HEK293 (cell line): ENCODE data around the gene GNG7.

Experiments used
- CTCF ChIA-PET: fragments of 350-600 bp; formaldehyde crosslinking; extraction: SDS; loops from one replicate; lab custom pipeline; 2021; ENCODE audit warnings: antibody characterized with exemption; lab: Yijun Ruan, JAX
- POLR2A ChIA-PET: fragments of 300-600 bp; formaldehyde crosslinking; extraction: SDS; loops from one replicate; lab custom pipeline; 2020; ENCODE audit warnings: antibody characterized with exemption, inconsistent platforms; lab: Yijun Ruan, JAX
- H3K27ac ChIP-seq: fragments of 200-500 bp; sonication (Bioruptor generic); 2 replicates; pipeline ENCODE4 v1.5.1; 2014; ENCODE audit warnings: low read depth, low read length, control low read depth, inconsistent platforms; ENCODE audit errors: extremely low read depth
- H3K36me3 ChIP-seq, 2 experiments: fragments of 200-500 bp in 1 of 2; sonication (Bioruptor generic) in 1 of 2; 1 replicate in 1 of 2; 2 replicates in 1 of 2; pipeline ENCODE4 v1.5.1; 2014 to 2017; ENCODE audit warnings: inconsistent platforms in 2 of 2, low read length in 2 of 2; ENCODE audit not compliant: control insufficient read depth in 2 of 2, insufficient read depth in 1 of 2
- H3K4me1 ChIP-seq: fragments of 200-500 bp; sonication (Bioruptor generic); 2 replicates; pipeline ENCODE4 v1.5.1; 2014; ENCODE audit warnings: mild to moderate bottlenecking, low read length, inconsistent platforms; ENCODE audit not compliant: control insufficient read depth, insufficient read depth
- H3K4me3 ChIP-seq: 2 replicates; pipeline ENCODE4 v1.5.1; 2011; ENCODE audit warnings: low read depth, mild to moderate bottlenecking, control low read depth, low read length, moderate library complexity
- H3K9me3 ChIP-seq: fragments of 200-500 bp; sonication (Bioruptor generic); 2 replicates; pipeline ENCODE4 v1.5.1; 2014; ENCODE audit warnings: low read depth, low read length, inconsistent platforms; ENCODE audit not compliant: control insufficient read depth, insufficient read depth
- EGR2 ChIP-seq: fragments of 450-650 bp; formaldehyde crosslinking; IDR thresholded peaks from 2 replicates; pipeline ENCODE4 v1.5.1; 2016; ENCODE audit warnings: low read depth, missing biosample characterization, missing genetic modification characterization
- KLF1 ChIP-seq: fragments of 450-650 bp; formaldehyde crosslinking; IDR thresholded peaks from 2 replicates; pipeline ENCODE4 v1.5.1; 2016; ENCODE audit warnings: missing biosample characterization, missing genetic modification characterization
- KLF7 ChIP-seq: fragments of 450-650 bp; formaldehyde crosslinking; IDR thresholded peaks from 2 replicates; pipeline ENCODE4 v1.5.1; 2016; ENCODE audit warnings: missing biosample characterization, missing genetic modification characterization, borderline replicate concordance
- SCRT2 ChIP-seq: fragments of 450-650 bp; formaldehyde crosslinking; IDR thresholded peaks from 2 replicates; pipeline ENCODE4 v1.5.1; 2016; ENCODE audit warnings: missing biosample characterization, missing genetic modification characterization
- SETDB1 ChIP-seq: IDR thresholded peaks from one replicate; pipeline ENCODE4 v1.6.1; 2017; ENCODE audit warnings: mild to moderate bottlenecking, low read length, moderate library complexity, mixed read lengths; ENCODE audit not compliant: insufficient read length
- SP7 ChIP-seq: fragments of 450-650 bp; formaldehyde crosslinking; IDR thresholded peaks from 2 replicates; pipeline ENCODE4 v1.5.1; 2016; ENCODE audit warnings: missing biosample characterization, missing genetic modification characterization
- ZBTB49 ChIP-seq: fragments of 450-650 bp; formaldehyde crosslinking; IDR thresholded peaks from 2 replicates; pipeline ENCODE4 v1.5.1; 2016; ENCODE audit warnings: missing biosample characterization, missing genetic modification characterization, low read depth
- ZBTB7A ChIP-seq: fragments of 450-650 bp; formaldehyde crosslinking; IDR thresholded peaks from 2 replicates; pipeline ENCODE4 v1.5.1; 2016; ENCODE audit warnings: low read depth, missing biosample characterization, missing genetic modification characterization
- ZFHX2 ChIP-seq: fragments of 450-650 bp; formaldehyde crosslinking; conservative IDR thresholded peaks from 2 replicates; pipeline ENCODE4 v1.5.1; 2016; ENCODE audit warnings: missing biosample characterization, missing genetic modification characterization
- ZFP37 ChIP-seq: fragments of 450-650 bp; formaldehyde crosslinking; IDR thresholded peaks from 2 replicates; pipeline ENCODE4 v1.5.1; 2016; ENCODE audit warnings: missing biosample characterization, missing genetic modification characterization
- ZNF202 ChIP-seq: fragments of 450-650 bp; formaldehyde crosslinking; IDR thresholded peaks from 2 replicates; pipeline ENCODE4 v1.5.1; 2016; ENCODE audit warnings: missing biosample characterization, missing genetic modification characterization, borderline replicate concordance
- ZNF223 ChIP-seq: fragments of 450-650 bp; formaldehyde crosslinking; IDR thresholded peaks from 2 replicates; pipeline ENCODE4 v1.5.1; 2016; ENCODE audit warnings: missing biosample characterization, missing genetic modification characterization
- ZNF266 ChIP-seq: fragments of 450-650 bp; formaldehyde crosslinking; IDR thresholded peaks from 2 replicates; pipeline ENCODE4 v1.5.1; 2016; ENCODE audit warnings: missing biosample characterization, missing genetic modification characterization, low read depth
- ZNF280D ChIP-seq: fragments of 450-650 bp; formaldehyde crosslinking; IDR thresholded peaks from 2 replicates; pipeline ENCODE4 v1.5.1; 2016; ENCODE audit warnings: missing biosample characterization, missing genetic modification characterization
- ZNF366 ChIP-seq: fragments of 450-650 bp; formaldehyde crosslinking; conservative IDR thresholded peaks from 2 replicates; pipeline ENCODE4 v1.5.1; 2016; ENCODE audit warnings: missing biosample characterization, missing genetic modification characterization
- ZNF501 ChIP-seq: fragments of 450-650 bp; formaldehyde crosslinking; IDR thresholded peaks from 2 replicates; pipeline ENCODE4 v1.5.1; 2016; ENCODE audit warnings: missing biosample characterization, missing genetic modification characterization
- ZNF654 ChIP-seq: fragments of 450-650 bp; formaldehyde crosslinking; IDR thresholded peaks from 2 replicates; pipeline ENCODE4 v1.5.1; 2016; ENCODE audit warnings: low read depth, missing biosample characterization, missing genetic modification characterization
- ZNF768 ChIP-seq: fragments of 450-650 bp; formaldehyde crosslinking; IDR thresholded peaks from 2 replicates; pipeline ENCODE4 v1.5.1; 2018; ENCODE audit warnings: missing biosample characterization, mild to moderate bottlenecking, missing genetic modification characterization
- ZSCAN30 ChIP-seq: fragments of 450-650 bp; IDR thresholded peaks from 2 replicates; pipeline ENCODE4 v1.5.1; 2018; ENCODE audit warnings: missing biosample characterization, mild to moderate bottlenecking, missing genetic modification characterization, moderate library complexity
- TF ChIP-seq, protein P1 (sequence below): fragments of 450-650 bp; formaldehyde crosslinking; IDR thresholded peaks from 2 replicates; pipeline ENCODE4 v1.5.1; 2017; ENCODE audit warnings: missing biosample characterization, missing genetic modification characterization
- TF ChIP-seq, protein P2 (sequence below): fragments of 450-650 bp; formaldehyde crosslinking; conservative IDR thresholded peaks from 2 replicates; pipeline ENCODE4 v1.5.1; 2016; ENCODE audit warnings: low read depth, missing biosample characterization, missing genetic modification characterization

The GNG7 gene

GRCh38 chr19:2663920-2664571 lies 38.4 kb downstream of the GNG7 start:
- H3K4me1 ChIP-seq, result no peaks in the 10 kb centered on the region
- POLR2A ChIA-PET, result no interaction called here
- CTCF ChIA-PET, result no interaction called here
- H3K36me3 ChIP-seq, result no peaks in the 10 kb centered on the region
- no peak overlapping the region for H3K4me3 ChIP-seq
- no peak overlapping the region for H3K27ac ChIP-seq
- peak; percentile 27; the same call in 1 of the 2 replicates for TF ChIP-seq EGR2 (tag by site-specific recombination)
- TF ChIP-seq ZNF266 (tag by site-specific recombination), result no peak
- TF ChIP-seq, protein P1, sequence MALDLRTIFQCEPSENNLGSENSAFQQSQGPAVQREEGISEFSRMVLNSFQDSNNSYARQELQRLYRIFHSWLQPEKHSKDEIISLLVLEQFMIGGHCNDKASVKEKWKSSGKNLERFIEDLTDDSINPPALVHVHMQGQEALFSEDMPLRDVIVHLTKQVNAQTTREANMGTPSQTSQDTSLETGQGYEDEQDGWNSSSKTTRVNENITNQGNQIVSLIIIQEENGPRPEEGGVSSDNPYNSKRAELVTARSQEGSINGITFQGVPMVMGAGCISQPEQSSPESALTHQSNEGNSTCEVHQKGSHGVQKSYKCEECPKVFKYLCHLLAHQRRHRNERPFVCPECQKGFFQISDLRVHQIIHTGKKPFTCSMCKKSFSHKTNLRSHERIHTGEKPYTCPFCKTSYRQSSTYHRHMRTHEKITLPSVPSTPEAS (tag by site-specific recombination), result no peak
- H3K9me3 ChIP-seq, result no peaks in the 10 kb centered on the region

GRCh38 chr19:2661615-2662014 lies 40.9 kb downstream of the GNG7 start:
- CTCF ChIA-PET, result interaction anchor here (0.6 to 0.7 kb wide), 2 partner anchors 85 to 252 kb away, joined by 3 to 4 read pairs; no protein-coding TSS in a partner anchor
- POLR2A ChIA-PET, result interaction anchor here (0.7 kb wide), 2 partner anchors 24 to 402 kb away, joined by 4 read pairs; no protein-coding TSS in a partner anchor
- TF ChIP-seq KLF7 (tag by site-specific recombination), result no peak
- no peak for TF ChIP-seq ZFP37 (tag by site-specific recombination)
- TF ChIP-seq ZBTB7A (tag by site-specific recombination), result no peak
- TF ChIP-seq SETDB1, result peak; percentile 44
- peak; percentile 49 for TF ChIP-seq ZNF366 (tag by site-specific recombination)
- TF ChIP-seq ZNF768, result no peak
- no peak for TF ChIP-seq ZNF202 (tag by site-specific recombination)
- peak; percentile 31 for TF ChIP-seq ZNF654 (tag by site-specific recombination)
- TF ChIP-seq SP7 (tag by site-specific recombination), result no peak
- TF ChIP-seq, protein P2, sequence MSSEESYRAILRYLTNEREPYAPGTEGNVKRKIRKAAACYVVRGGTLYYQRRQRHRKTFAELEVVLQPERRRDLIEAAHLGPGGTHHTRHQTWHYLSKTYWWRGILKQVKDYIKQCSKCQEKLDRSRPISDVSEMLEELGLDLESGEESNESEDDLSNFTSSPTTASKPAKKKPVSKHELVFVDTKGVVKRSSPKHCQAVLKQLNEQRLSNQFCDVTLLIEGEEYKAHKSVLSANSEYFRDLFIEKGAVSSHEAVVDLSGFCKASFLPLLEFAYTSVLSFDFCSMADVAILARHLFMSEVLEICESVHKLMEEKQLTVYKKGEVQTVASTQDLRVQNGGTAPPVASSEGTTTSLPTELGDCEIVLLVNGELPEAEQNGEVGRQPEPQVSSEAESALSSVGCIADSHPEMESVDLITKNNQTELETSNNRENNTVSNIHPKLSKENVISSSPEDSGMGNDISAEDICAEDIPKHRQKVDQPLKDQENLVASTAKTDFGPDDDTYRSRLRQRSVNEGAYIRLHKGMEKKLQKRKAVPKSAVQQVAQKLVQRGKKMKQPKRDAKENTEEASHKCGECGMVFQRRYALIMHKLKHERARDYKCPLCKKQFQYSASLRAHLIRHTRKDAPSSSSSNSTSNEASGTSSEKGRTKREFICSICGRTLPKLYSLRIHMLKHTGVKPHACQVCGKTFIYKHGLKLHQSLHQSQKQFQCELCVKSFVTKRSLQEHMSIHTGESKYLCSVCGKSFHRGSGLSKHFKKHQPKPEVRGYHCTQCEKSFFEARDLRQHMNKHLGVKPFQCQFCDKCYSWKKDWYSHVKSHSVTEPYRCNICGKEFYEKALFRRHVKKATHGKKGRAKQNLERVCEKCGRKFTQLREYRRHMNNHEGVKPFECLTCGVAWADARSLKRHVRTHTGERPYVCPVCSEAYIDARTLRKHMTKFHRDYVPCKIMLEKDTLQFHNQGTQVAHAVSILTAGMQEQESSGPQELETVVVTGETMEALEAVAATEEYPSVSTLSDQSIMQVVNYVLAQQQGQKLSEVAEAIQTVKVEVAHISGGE (tag by site-specific recombination), result no peak
- TF ChIP-seq SCRT2, result no peak
- no peak for TF ChIP-seq ZSCAN30 (tag by site-specific recombination)
- no peak for TF ChIP-seq ZNF501 (tag by site-specific recombination)
- TF ChIP-seq ZFHX2 (tag by site-specific recombination), result no peak
- TF ChIP-seq ZNF280D (tag by site-specific recombination), result 0 out of 2 replicates have a peak, but pooled peaks have one; percentile 64
- TF ChIP-seq KLF1 (tag by site-specific recombination), result no peak
- TF ChIP-seq ZNF223 (tag by site-specific recombination), result no peak
- TF ChIP-seq ZBTB49 (tag by site-specific recombination), result no peak

More at GRCh38 chr19:2661615-2662014, 40.9 kb downstream of the GNG7 start:
- Histone ChIP-seq H3K27ac (no peak overlapping the region), H3K9me3 (no peaks in the 10 kb centered on the region), H3K4me1 (no peaks in the 10 kb centered on the region), H3K4me3 (no peak overlapping the region), H3K36me3 (no peaks in the 10 kb centered on the region)
